ENCODE data around the gene RNGTT.

GRCh38 chr6:88661136-88661535, 302.3 kb downstream of the RNGTT start:
- TF ChIP-seq POLR2A (IDR thresholded peaks at IDR 0.05) (no peak), POLR2AphosphoS5 (IDR thresholded peaks at IDR 0.05; ENCODE audit: insufficient read depth in 1 of 2, low read depth in 1 of 2) (no peak), CTCF (IDR thresholded peaks at IDR 0.05) (no peak)

All from vagina (tissue), 2 donors.